GM12878 (cell line): ENCODE results near the gene NFIX. TPM values are rescaled to one million over a fixed set of nuclear protein-coding genes. Genes with fewer than 3 reads are reported as not detected.

Experiments
- ATAC-seq: fragments of 200-7000 bp; cut with Tn5 transposase; 3 replicates; pipeline ENCODE4 v1.9.1; 2020; ENCODE audit warnings: mild to moderate bottlenecking, moderate library complexity
- BruUV-seq: library from RNA; stranded (reverse); fragments of 400-500 nt; replicated peaks from 2 replicates; lab custom pipeline; 2021; lab: Mats Ljungman, UMichigan
- CTCF ChIA-PET: fragments of 300-600 bp; sonication (Branson Sonifier 250); formaldehyde crosslinking; extraction: SDS; loops from one replicate; lab custom pipeline; 2021; ENCODE audit warnings: inconsistent platforms; lab: Yijun Ruan, JAX
- POLR2A ChIA-PET: fragments of 350-600 bp; formaldehyde crosslinking; extraction: SDS; loops from one replicate; lab custom pipeline; 2021; ENCODE audit warnings: inconsistent platforms; lab: Charles Lee
- RAD21 ChIA-PET: fragments of 300-600 bp; sonication (Branson Sonifier 250); formaldehyde crosslinking; loops from one replicate; lab custom pipeline; 2023; ENCODE audit warnings: antibody characterized with exemption; ENCODE audit not compliant: unreplicated experiment; lab: Charles Lee
- SMC1A ChIA-PET: fragments of 300-600 bp; sonication (Branson Sonifier 250); formaldehyde crosslinking; loops from one replicate; lab custom pipeline; 2023; ENCODE audit not compliant: unreplicated experiment, uncharacterized antibody; lab: Charles Lee
- DNase-seq: peaks from one replicate; pipeline ENCODE4 v3.0.0-alpha.2; 2011; ENCODE audit warnings: low read depth, low spot score
- FAIRE-seq: peaks from 3 replicates; lab custom pipeline; 2011; peaks lifted over from hg19 to GRCh38; lab: Jason Lieb, UNC
- H2AFZ ChIP-seq: 2 replicates; pipeline ENCODE4 v1.6.0; 2011; ENCODE audit warnings: low read depth, low read length, control low read depth; ENCODE audit not compliant: control insufficient read depth
- H3K27ac ChIP-seq: 2 replicates; pipeline ENCODE4 v1.5.1; 2011; ENCODE audit warnings: control low read depth; ENCODE audit not compliant: control insufficient read depth, insufficient read depth
- H3K27me3 ChIP-seq, 2 experiments: replicated peaks in 1 of 2; 2 replicates each; pipeline versions ENCODE4 v1.6.0 to v1.6.1; 2011; ENCODE audit warnings: low read length in 1 of 2; ENCODE audit not compliant: control insufficient read depth in 2 of 2, insufficient read depth in 2 of 2
- H3K36me3 ChIP-seq, 2 experiments: 2 replicates each; pipeline ENCODE4 v1.5.1; 2011; ENCODE audit warnings: low read length in 1 of 2; ENCODE audit not compliant: control insufficient read depth in 2 of 2, insufficient read depth in 2 of 2
- H3K4me1 ChIP-seq: 2 replicates; pipeline ENCODE4 v1.6.1; 2011; ENCODE audit warnings: mild to moderate bottlenecking, low read length, moderate library complexity, mixed read lengths; ENCODE audit not compliant: control insufficient read depth, insufficient read depth
- H3K4me2 ChIP-seq: 2 replicates; pipeline ENCODE4 v1.6.0; 2011; ENCODE audit warnings: control low read depth; ENCODE audit not compliant: control insufficient read depth, insufficient read depth
- H3K4me3 ChIP-seq: fragments of 200-600 bp; sonication (generic); 2 replicates; pipeline ENCODE4 v1.5.1; 2016
- H3K79me2 ChIP-seq: 2 replicates; pipeline ENCODE4 v1.6.0; 2011; ENCODE audit warnings: low read length; ENCODE audit not compliant: control insufficient read depth, insufficient read depth
- H3K9ac ChIP-seq: 2 replicates; pipeline ENCODE4 v1.8.0; 2011; ENCODE audit warnings: low read length, control low read depth, mixed read lengths; ENCODE audit not compliant: control insufficient read depth, insufficient read depth
- H3K9me3 ChIP-seq: replicated peaks from 3 replicates; pipeline ENCODE4 v1.5.1; 2011; ENCODE audit warnings: mild to moderate bottlenecking, low read length; ENCODE audit not compliant: control insufficient read depth, insufficient read depth
- H4K20me1 ChIP-seq: 2 replicates; pipeline ENCODE4 v1.6.0; 2011; ENCODE audit not compliant: control insufficient read depth, insufficient read depth
- BHLHE40 ChIP-seq, 2 experiments: fragments of 450-650 bp in 1 of 2; IDR thresholded peaks; 2 replicates each; pipeline ENCODE4 v1.6.1; 2011 to 2017; ENCODE audit warnings: low read depth in 2 of 2, borderline replicate concordance in 1 of 2, improper control_type of control experiment in 1 of 2, low read length in 1 of 2, mild to moderate bottlenecking in 1 of 2
- JUNB ChIP-seq: IDR thresholded peaks from 2 replicates; pipeline ENCODE4 v1.6.1; 2016; ENCODE audit warnings: antibody characterized with exemption, mild to moderate bottlenecking
- MTA2 ChIP-seq: fragments of 450-650 bp; IDR thresholded peaks from 2 replicates; pipeline ENCODE4 v1.6.1; 2016; ENCODE audit warnings: low read depth, mild to moderate bottlenecking, moderate library complexity
- MTA3 ChIP-seq: IDR thresholded peaks from 2 replicates; pipeline ENCODE4 v1.6.1; 2012; ENCODE audit warnings: low read length, inconsistent platforms, borderline replicate concordance
- NR2C1 ChIP-seq: fragments of 450-650 bp; IDR thresholded peaks from 2 replicates; pipeline ENCODE4 v1.6.1; 2017; ENCODE audit warnings: antibody characterized with exemption, mild to moderate bottlenecking, moderate library complexity
- NR2F1 ChIP-seq: fragments of 450-650 bp; conservative IDR thresholded peaks from 2 replicates; pipeline ENCODE4 v1.6.1; 2017; ENCODE audit warnings: mild to moderate bottlenecking
- POU2F2 ChIP-seq: IDR thresholded peaks from 3 replicates; pipeline ENCODE4 v1.6.1; 2011; ENCODE audit warnings: low read depth, mild to moderate bottlenecking, low read length, borderline replicate concordance
- SMAD1 ChIP-seq: fragments of 450-650 bp; IDR thresholded peaks from 2 replicates; pipeline ENCODE4 v1.6.1; 2018; ENCODE audit warnings: mild to moderate bottlenecking, low read depth; ENCODE audit not compliant: partially characterized antibody
- SREBF1 ChIP-seq: IDR thresholded peaks from 2 replicates; pipeline ENCODE4 v1.6.1; 2012; ENCODE audit warnings: mild to moderate bottlenecking, low read length
- SREBF2 ChIP-seq: IDR thresholded peaks from 2 replicates; pipeline ENCODE4 v1.6.1; 2012; ENCODE audit warnings: mild to moderate bottlenecking, low read length
- SRF ChIP-seq, 2 experiments: IDR thresholded peaks; 2 replicates each; pipeline ENCODE4 v1.6.1; 2011; ENCODE audit warnings: low read depth in 2 of 2, low read length in 2 of 2, mild to moderate bottlenecking in 1 of 2, moderate library complexity in 1 of 2
- STAT3 ChIP-seq: IDR thresholded peaks from 2 replicates; pipeline ENCODE4 v1.6.1; 2011; ENCODE audit warnings: low read depth, low read length, improper control_type of control experiment
- SUZ12 ChIP-seq: fragments of 200-600 bp; sonication (generic); IDR thresholded peaks from one replicate; pipeline ENCODE4 v1.6.1; 2018; ENCODE audit warnings: antibody characterized with exemption, mild to moderate bottlenecking; ENCODE audit not compliant: unreplicated experiment
- TCF3 ChIP-seq: IDR thresholded peaks from 2 replicates; pipeline ENCODE4 v1.6.1; 2012; ENCODE audit warnings: low read depth, mild to moderate bottlenecking, low read length, borderline replicate concordance; ENCODE audit not compliant: insufficient read depth
- ZNF274 ChIP-seq: IDR thresholded peaks from one replicate; pipeline ENCODE4 v1.8.0; 2011; ENCODE audit not compliant: insufficient read length, insufficient read depth
- WGBS: methylation state at CpG from one replicate; pipeline ENCODE4 v1.1.6; 2016; ENCODE audit warnings: low lambda C conversion rate; ENCODE audit not compliant: insufficient replicate concordance, insufficient coverage; ENCODE audit errors: missing lambda C conversion rate; 5-methylcytosine and 5-hydroxymethylcytosine counted together
- in situ Hi-C: fragments of 300-500 bp; cut with MboI; formaldehyde crosslinking; loops from 9 replicates; pipeline ENCODE4 v1.14.3; 2018; ENCODE audit warnings: mixed read lengths
- intact Hi-C: fragments of 100-400 bp; cut with micrococcal nuclease; formaldehyde crosslinking; loops from one replicate; pipeline ENCODE4 v1.14.2; 2022; ENCODE audit not compliant: unreplicated experiment
- polyA plus RNA-seq, 11 experiments: library from polyadenylated mRNA; depleted of rRNA in 4 of 11; unstranded in 6 of 11; stranded (reverse) in 5 of 11; fragments of >200 nt; fragmentation: Nextera tagmentation in 4 of 11; fragmentation: Illumina TruSeq in 1 of 11; extraction: Ambion mirVana in 4 of 11; extraction: Trizol in 1 of 11; gene quantifications; 1 replicate in 1 of 11; 2 replicates in 10 of 11; pipeline versions ENCODE4 v1.2.1 to v1.2.3, GENCODE V29; 2011 to 2016; ENCODE audit warnings: inconsistent platforms in 2 of 11, missing spikeins in 2 of 11, low read depth in 1 of 11
- total RNA-seq, 4 experiments: library from RNA; depleted of rRNA in 3 of 4; stranded (reverse); fragments of >200 nt in 3 of 4; fragmentation: Illumina TruSeq in 1 of 4; extraction: Trizol in 1 of 4; gene quantifications; 2 replicates each; pipeline versions ENCODE4 v1.2.1 to v1.2.3, GENCODE V29; 2013 to 2021
- TF ChIP-seq, protein P1 (sequence below): fragments of 450-650 bp; IDR thresholded peaks from 2 replicates; pipeline ENCODE4 v1.6.1; 2017; ENCODE audit warnings: mild to moderate bottlenecking

NFIX gene
- total and polyA plus RNA-seq, 10 of the 15 experiments (the other 5 are each of a cell fraction or from before 2014, with no cell fraction given): 0.02 to 2.2 (median 0.28) TPM

DNA sequence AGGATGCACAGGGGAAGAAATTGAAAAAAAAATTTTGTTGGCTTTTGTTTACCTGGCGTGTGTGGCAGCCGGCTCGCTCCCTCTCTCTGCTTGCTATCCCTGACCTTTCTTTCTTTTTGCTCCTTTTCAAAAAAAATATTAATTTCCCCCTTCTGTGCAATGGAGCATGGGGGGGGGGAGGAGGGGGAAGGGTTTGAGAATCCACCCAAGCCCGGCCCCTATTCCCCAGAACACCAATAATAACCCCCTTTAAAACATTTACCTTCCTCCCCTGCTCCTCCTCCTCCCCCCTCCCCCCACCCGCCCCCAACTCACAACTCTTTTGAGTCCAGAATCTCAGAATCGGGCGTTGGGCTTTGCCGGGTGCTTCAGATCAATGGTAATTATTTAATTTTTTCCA is 28.4 kb downstream of the NFIX start:
- intact Hi-C loops (no loop called here), in situ Hi-C loops (no loop called here)
- ChIA-PET POLR2A (interaction anchor here (0.7 kb wide), 2 partner anchors 70 to 189 kb away, joined by 4 to 8 read pairs; no protein-coding TSS in a partner anchor), SMC1A (interaction anchor here (0.6 kb wide), 1 partner anchor 522 kb away, joined by 3 read pairs; no protein-coding TSS in a partner anchor), RAD21 (no interaction called here), CTCF (interaction anchor here (0.6 to 2.4 kb wide), 5 partner anchors 10 to 981 kb away, joined by 3 to 7 read pairs (median 4); no protein-coding TSS in a partner anchor)
- FAIRE-seq (no peak), DNase-seq (no peak), ATAC-seq (no peak)
- Histone ChIP-seq H3K9me3 (no peaks in the 10 kb centered on the region), H3K27me3 (peaks cover 9 to 17% of the 10 kb centered on the region in 2 experiments), H2AFZ (no peak overlapping the region), H3K4me3 (peak overlapping the region; percentile 62), H3K4me1 (peaks cover 16% of the 10 kb centered on the region), H3K79me2 (no peaks in the 10 kb centered on the region), H3K4me2 (peak overlapping the region; percentile 39), H3K36me3 (no peaks in the 10 kb centered on the region), H4K20me1 (no peaks in the 10 kb centered on the region), H3K27ac (no peak overlapping the region), H3K9ac (no peak overlapping the region; the same call in 1 of the 2 replicates)
- no CpG with 5 or more reads among the region's 8 CpGs for WGBS
- no TSS peak for BruUV-seq
- no peak for TF ChIP-seq TCF3
- no peak for TF ChIP-seq POU2F2
- no peak for TF ChIP-seq NR2F1
- TF ChIP-seq NR2C1: no peak
- TF ChIP-seq SRF (IDR thresholded peaks at IDR 0.05; ENCODE audit: low read depth in 2 of 2, low read length in 2 of 2): no peak
- TF ChIP-seq STAT3: no peak
- no peak for TF ChIP-seq BHLHE40 (IDR thresholded peaks at IDR 0.05; ENCODE audit: borderline replicate concordance in 1 of 2, low read depth in 2 of 2, low read length in 1 of 2)
- no peak for TF ChIP-seq JUNB
- no peak for TF ChIP-seq MTA3
- TF ChIP-seq SREBF2: no peak
- no peak for TF ChIP-seq MTA2
- no peak for TF ChIP-seq SREBF1
- TF ChIP-seq SUZ12: no peak
- TF ChIP-seq, protein P1, sequence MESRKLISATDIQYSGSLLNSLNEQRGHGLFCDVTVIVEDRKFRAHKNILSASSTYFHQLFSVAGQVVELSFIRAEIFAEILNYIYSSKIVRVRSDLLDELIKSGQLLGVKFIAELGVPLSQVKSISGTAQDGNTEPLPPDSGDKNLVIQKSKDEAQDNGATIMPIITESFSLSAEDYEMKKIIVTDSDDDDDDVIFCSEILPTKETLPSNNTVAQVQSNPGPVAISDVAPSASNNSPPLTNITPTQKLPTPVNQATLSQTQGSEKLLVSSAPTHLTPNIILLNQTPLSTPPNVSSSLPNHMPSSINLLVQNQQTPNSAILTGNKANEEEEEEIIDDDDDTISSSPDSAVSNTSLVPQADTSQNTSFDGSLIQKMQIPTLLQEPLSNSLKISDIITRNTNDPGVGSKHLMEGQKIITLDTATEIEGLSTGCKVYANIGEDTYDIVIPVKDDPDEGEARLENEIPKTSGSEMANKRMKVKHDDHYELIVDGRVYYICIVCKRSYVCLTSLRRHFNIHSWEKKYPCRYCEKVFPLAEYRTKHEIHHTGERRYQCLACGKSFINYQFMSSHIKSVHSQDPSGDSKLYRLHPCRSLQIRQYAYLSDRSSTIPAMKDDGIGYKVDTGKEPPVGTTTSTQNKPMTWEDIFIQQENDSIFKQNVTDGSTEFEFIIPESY: no peak
- no peak for TF ChIP-seq SMAD1
- TF ChIP-seq ZNF274: no peak
